ENCODE measurements around the gene CDX2. TPM values are rescaled to one million over a fixed set of nuclear protein-coding genes. Genes with fewer than 3 reads are reported as not detected.

Gene CDX2
- total RNA-seq, 1 experiment from 2014 or later, result not detected

DNA sequence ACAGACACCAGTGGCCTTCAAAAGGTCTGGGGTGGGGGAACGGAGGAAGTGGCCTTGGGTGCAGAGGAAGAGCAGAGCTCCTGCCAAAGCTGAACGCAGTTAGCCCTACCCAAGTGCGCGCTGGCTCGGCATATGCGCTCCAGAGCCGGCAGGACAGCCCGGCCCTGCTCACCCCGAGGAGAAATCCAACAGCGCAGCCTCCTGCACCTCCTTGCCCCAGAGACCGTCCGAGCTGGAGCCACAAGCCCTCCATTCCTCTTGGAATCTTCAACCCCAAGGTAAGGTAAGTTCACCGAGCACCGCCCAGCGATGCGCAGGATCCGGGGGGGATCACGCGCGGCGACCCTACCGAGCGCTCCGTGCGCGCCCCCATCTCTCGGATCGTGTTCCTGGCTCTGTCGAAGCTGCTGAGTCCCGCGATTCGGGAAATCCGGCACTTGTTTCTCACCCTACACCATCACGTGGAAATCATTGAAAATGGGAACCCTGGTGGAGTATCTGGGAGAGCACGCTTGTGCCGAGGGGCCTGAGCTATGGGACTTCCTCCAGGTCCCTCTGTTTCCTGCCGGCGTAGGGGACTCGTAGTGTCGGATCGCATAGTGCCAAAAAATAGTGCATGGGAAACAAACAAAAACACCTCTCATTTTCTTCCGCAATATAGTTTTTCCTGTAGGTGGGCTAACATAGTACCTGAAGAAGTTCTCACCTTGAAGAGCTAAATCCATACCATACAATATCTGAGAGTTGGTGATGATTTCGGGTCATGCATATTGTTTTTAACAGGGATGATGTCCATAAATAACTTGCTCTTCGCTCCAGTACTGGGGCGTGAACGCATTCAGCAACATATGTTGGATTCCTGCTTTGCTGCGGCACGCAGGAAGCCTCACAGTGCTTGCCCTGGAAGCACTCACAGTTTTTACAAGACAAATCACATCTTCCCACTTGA is 40.0 kb downstream of the CDX2 start:
- DNase-seq (ENCODE audit: low read depth), result no peak

DNA sequence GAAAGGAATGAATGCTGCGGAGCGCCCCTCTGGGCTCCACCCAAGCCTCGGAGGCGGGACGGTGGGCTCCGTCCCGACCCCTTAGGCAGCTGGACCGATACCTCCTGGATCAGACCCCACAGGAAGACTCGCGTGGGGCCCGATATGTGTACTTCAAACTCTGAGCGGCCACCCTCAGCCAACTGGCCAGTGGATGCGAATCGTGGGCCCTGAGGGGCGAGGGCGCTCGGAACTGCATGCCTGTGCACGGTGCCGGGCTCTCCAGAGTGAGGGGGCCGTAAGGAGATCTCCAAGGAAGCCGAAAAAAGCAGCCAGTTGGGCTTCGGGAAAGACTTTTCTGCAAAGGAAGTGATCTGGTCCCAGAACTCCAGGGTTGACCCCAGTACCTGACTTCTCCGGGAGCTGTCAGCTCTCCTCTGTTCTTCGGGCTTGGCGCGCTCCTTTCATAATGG is 40.7 kb downstream of the CDX2 start:
- no peak for DNase-seq (ENCODE audit: low read depth)

DNA sequence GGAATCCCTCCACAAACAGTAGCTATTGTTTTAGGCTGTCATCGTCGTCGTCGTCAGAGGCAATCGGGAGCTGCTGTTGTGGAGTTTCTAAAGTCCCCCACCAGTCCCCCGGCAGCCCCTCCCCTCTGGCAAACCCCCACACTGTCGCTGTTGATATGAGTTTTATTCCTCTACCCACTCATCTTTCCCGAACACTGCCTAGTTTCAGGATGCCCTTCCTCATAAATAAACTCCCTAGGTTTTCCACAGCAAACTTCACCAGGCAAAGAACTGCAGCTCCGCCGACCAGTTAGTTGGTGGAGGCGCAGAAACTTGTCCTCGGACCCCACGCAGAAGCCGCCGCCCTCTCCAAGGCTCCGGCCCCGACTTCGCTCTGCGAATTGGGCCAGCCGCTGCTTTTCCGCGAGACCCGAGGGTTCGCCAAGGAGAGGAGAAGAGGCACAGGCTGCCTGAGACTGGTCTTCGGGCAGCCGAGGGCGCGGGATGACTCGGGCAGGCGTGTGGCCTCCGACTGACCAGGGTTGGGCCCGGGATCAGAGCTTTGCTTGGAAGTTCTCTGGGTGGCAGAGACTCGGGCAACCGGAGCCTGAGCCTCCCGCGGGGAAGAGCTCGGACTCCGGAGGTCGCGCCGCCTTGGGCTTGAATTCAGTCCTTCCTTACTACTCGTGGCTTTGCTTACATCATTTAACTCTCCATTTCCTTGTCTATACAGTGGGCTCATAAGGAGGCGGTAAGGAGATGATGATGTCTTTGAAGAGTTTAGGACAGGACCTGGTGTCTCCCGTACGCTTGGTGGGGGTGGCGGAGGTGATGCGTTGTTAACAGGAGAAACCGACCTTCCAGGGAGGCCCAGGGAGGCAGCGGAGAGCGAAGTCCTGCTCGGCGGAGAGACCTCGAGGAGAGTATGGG is 41.4 kb downstream of the CDX2 start:
- DNase-seq (ENCODE audit: low read depth), result no peak

DNA sequence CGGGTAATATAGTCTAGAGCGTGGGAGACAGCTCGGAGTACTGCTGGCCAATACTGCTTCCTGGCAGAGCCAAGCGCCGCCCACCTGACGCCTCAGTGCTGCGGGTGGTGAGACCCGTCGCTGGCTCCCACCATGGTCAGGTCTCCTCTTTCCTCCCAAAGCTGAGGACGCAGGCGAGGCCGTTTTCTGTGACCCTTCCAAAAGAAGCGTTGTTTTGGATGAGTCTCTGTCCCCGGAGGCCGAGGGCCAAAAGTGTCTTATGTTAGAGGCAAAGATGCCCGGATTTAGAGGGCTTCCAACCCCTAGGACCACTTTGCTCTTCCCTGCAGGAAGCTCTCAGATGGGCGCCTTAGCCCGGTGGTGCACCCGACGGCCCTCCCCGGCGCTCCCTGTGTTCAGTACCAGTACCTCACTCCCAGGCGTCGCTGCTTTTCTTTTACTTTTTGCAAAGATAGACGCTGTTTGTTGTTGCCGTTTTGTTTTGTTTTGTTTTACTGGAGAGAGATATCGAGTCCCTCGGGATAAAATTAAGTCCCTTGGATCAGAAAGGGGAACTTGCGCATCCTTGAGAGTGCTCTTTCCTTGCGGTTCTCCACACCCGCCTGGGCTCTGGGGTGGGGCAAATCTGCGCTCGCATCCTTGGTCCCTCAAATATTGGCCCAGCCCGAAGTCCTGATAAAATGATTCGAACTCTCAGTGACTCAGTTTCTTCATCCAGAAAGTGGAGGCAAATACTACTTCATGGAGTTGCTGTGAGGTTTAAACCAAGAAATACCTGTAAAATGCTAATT is 42.3 kb downstream of the CDX2 start:
- no peak for DNase-seq (ENCODE audit: low read depth)

DNA sequence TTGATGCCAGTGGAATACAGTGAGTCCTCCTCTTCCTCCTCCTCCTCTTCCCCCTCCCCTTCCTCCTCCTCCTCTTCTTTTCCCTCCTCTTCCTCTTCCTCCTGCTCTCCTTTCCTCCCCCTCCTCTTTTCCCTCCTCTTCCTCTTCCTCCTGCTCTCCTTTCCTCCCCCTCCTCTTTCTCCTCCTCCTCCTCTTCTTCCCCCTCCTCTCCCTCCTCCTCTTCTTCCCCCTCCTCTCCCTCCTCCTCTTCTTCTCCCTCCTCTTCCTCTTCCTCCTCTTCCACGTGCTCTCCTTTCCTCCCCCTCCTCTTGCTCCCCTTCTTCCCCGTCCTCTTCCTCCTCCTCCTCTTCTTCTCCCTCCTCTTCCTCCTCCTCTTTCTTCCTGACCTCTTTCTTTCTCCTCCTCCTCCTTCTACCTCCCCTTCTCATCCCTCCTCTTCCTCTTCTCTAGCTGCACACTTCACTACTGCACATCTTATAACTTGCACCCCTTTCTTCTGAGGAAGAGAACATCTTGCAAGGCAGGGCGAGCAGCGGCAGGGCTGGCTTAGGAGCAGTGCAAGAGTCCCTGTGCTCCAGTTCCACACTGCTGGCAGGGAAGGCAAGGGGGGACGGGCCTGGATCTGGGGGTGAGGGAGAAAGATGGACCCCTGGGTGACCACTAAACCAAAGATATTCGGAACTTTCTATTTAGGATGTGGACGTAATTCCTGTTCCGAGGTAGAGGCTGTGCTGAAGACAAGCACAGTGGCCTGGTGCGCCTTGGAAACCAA is 43.7 kb downstream of the CDX2 start:
- no peak for DNase-seq (ENCODE audit: low read depth)

DNA sequence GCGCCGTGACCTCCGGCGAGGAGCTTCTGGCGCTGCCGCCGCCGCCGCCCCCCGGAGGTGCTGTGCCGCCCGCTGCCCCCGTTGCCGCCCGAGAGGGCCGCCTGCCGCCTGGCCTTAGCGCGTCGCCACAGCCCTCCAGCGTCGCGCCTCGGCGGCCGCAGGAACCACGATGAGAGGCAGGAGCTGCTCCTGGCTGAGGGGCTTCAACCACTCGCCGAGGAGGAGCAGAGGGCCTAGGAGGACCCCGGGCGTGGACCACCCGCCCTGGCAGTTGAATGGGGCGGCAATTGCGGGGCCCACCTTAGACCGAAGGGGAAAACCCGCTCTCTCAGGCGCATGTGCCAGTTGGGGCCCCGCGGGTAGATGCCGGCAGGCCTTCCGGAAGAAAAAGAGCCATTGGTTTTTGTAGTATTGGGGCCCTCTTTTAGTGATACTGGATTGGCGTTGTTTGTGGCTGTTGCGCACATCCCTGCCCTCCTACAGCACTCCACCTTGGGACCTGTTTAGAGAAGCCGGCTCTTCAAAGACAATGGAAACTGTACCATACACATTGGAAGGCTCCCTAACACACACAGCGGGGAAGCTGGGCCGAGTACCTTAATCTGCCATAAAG is 44.5 kb downstream of the CDX2 start:
- no peak for DNase-seq (ENCODE audit: low read depth)

DNA sequence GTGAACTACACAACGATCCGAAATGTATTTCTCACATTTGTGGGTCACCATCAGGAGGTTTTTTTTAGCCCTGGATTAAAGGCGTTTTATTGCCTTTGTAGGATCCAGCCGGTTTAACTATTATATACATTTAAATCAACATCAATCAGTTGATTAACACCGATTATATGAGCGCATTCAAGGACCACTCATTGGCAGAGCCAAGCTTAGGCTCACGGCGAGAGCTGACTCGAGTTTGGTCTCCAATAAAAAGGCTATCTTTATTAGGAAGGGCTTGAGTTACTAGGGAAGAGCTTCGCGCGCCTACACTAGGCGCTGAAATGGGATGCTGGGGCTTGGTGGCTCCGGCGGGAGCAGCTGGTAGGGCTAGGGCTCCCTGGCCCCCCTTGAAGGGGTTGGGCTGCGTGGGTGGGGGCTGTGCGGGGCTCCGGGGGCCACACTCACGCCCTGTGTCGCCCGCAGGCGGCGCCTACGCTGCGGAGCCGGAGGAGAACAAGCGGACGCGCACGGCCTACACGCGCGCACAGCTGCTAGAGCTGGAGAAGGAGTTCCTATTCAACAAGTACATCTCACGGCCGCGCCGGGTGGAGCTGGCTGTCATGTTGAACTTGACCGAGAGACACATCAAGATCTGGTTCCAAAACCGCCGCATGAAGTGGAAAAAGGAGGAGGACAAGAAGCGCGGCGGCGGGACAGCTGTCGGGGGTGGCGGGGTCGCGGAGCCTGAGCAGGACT is 45.2 kb downstream of the CDX2 start:
- peak; percentile 3 for DNase-seq (ENCODE audit: low read depth)

DNA sequence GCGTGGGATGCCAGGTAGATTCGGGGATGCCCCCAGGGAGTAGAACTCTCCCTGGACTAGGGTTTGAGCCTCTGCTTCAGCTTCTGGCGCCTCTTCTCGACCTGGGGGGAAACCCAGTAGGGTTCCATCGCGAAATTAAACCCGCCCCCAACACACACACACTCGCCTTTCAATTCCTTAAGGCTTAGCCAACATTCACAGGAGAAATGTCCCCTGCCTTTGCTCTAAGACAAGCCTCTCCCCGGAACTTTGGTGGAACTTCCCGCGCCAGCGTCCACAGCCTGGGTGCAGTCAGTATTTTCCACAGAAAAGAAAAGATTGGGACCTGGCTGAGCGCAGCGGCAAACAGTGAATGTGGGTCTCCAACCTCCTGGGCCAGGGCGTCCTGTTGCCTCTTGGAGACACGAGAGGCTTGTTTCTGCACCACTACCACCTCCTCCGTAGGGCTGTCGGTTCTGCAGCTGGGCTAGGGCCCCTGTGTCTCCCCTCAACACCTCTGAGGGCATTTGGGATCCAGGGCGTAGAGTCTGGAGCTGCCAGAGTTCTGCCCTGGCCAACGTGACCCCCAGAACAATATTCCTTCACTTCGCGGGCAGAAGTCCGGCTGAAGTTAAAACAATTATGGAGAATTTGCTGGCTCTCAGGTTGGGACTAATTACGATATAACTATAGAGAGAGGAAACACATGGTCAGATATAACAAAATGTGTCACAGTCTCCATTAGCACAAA is 46.1 kb downstream of the CDX2 start:
- DNase-seq (ENCODE audit: low read depth), result no peak

DNA sequence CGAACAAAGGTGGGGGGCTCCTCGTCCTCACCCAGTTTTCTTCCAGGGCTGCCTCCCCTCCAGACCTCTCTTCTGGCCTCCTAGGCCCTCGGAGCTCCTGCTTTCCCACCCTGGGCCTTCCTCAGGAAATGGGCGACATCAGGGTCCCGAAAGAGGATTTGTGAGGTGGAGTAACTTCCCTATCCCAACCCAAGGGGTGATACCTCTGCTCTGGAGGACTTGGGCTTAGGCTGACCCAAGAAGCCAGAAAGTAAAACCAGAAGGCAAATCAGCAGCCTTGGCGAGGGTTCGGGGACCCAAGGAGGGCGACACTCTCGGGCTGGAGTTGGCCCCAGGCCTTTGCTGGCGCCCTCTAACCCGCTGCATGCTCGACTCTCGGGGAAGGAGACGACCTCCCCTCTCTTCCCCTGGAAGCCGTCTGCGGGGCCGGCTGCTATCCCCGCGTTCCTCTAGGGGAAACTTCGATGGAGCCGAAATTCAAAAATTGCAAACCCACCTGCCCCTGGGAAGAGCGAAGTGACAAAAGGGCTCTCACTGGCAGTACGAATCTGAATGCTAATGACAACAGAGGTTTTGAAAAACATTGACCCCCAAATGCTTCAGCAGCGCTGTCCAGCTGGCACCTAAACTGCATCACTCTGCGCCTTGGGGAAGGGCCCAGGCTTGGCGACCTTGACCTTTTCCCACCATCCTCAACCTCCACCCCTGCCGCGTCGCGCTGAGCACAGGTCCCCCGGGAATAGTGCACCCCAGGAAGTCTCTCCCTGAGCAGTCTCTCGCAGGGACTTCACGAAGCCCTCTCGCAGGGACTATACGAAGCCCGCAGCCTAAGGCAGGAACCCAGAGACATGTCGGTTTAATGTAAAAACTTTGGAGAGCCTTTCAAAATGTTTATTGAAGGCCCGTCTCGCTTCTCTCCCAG is 46.9 kb downstream of the CDX2 start:
- no peak for DNase-seq (ENCODE audit: low read depth)

DNA sequence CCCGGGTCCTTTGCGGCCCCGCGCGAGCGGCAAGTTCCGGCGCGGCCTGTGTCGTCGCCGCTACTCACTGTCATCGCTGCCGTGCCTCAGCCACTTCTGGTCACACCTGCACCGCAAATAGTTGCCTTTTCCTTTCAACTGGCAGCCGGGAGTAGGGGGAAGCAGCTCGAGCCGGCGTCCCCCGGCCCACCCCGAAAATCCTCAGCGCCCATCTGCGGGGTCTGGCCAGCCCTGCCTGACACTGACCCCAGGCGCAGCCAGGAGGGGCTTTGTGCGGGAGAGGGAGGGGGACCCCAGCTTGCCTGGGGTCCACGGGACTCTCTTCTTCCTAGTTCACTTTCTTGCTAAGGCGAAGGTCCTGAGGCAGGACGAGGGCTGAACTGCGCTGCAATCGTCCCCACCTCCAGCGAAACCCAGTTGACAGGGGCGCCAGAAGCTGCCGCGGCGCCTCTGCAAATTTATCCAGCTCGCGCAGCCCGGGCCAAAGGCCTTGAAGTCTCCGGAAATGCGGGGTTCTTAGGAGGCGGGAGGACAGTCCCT is 47.6 kb downstream of the CDX2 start:
- DNase-seq (ENCODE audit: low read depth), result no peak

DNA sequence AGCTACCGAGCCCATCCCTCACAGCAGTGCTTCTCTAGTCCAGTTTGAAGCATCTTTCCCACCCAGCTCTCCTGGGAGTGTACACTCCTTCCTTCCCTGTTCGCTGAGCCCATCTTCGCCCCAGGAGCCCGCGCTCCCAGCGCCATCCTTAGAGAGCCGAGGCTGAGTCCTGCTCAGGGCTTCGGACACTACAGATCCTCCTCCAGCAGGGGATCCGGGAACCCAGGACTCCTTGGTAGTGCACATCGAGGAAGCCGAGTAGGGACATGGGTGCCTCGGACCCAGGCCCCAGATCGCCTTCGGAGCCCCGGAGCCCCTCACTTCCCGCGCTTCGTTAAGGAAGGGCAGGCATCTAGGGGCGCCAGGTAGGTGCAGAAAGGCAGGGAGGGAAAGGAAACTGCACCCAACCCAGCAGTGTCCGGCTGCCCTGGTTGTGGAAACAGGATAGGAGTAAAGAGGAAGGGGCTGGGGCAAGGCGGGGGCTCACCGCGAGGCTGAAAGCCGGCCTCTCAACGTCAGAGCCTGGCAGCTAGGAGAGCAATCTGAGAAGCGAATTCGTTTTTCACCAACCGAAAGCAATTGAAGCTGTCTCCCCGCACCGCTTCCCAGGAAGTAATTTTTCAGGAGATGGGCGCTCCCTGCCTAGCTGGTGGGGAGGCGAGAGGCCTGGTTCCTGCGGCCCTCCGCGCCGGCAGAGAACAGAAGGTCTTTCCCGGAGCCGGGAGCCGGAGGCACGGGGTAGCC is 48.3 kb downstream of the CDX2 start:
- DNase-seq (ENCODE audit: low read depth), result no peak

DNA sequence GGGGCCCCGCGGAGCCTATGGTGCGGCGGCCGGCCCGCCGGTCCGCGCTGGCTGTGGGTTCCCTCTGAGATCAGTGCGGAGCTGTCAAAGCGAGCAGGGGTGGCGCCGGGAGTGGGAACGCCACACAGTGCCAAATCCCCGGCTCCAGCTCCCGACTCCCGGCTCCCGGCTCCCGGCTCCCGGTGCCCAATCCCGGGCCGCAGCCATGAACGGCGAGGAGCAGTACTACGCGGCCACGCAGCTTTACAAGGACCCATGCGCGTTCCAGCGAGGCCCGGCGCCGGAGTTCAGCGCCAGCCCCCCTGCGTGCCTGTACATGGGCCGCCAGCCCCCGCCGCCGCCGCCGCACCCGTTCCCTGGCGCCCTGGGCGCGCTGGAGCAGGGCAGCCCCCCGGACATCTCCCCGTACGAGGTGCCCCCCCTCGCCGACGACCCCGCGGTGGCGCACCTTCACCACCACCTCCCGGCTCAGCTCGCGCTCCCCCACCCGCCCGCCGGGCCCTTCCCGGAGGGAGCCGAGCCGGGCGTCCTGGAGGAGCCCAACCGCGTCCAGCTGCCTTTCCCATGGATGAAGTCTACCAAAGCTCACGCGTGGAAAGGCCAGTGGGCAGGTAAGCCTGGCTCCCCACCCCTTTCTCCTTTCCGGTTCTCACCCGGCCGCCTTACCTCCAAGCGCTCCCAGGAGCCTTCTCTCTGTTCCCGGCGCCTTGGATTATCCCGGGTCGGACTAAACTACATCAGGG is 49.0 kb downstream of the CDX2 start, which contains the start of gene PDX1:
Gene PDX1, plus strand, starts transcription at position 67 of the 743 bp plus-strand sequence. Its CDS starts 139 bp downstream, at position 206.
- no peak for DNase-seq (ENCODE audit: low read depth)

DNA sequence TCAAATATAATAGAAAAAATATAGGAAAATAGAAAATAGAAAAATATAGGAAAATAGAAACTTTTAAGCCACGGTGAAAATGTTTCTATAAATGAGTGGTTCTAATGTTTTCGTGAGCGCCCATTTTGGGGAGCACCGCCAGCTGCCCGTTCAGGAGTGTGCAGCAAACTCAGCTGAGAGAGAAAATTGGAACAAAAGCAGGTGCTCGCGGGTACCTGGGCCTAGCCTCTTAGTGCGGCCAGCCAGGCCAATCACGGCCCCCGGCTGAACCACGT is 49.5 kb downstream of the CDX2 start:
- no peak for DNase-seq (ENCODE audit: low read depth)

DNA sequence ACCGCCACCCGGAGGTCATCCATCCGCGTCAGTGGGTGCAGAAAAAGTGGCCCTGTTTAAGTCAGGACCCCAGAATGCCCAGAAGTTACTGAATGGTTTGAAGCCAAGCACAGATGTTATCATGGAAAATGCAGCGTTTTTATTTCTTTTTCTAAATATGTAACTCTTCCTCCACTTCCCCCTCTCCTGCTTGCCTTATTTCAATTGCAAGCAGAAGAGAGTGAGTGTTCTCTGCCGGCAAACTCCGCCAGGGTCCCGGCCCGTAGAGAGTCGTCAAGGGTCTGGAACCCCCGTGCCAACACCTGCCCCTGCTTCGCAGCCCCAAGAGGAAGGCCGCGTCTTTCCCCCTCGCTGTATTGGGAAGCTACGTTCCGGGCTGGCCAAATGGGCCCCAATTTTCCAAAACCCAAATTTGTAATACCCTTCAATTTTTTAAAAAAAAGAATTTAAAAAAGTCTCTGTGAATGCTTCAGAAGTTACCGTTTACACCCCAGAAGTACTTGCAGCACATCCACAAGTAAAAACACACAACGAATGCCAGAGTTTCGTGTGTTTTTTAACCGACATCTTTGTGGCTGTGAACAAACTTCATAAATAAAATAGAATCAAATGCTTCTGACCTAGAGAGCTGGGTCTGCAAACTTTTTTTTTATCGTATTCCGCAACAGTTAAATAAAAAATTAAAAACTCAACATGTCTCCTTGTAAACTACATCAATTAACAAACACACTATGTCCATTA is 50.0 kb downstream of the CDX2 start:
- no peak for DNase-seq (ENCODE audit: low read depth)

DNA sequence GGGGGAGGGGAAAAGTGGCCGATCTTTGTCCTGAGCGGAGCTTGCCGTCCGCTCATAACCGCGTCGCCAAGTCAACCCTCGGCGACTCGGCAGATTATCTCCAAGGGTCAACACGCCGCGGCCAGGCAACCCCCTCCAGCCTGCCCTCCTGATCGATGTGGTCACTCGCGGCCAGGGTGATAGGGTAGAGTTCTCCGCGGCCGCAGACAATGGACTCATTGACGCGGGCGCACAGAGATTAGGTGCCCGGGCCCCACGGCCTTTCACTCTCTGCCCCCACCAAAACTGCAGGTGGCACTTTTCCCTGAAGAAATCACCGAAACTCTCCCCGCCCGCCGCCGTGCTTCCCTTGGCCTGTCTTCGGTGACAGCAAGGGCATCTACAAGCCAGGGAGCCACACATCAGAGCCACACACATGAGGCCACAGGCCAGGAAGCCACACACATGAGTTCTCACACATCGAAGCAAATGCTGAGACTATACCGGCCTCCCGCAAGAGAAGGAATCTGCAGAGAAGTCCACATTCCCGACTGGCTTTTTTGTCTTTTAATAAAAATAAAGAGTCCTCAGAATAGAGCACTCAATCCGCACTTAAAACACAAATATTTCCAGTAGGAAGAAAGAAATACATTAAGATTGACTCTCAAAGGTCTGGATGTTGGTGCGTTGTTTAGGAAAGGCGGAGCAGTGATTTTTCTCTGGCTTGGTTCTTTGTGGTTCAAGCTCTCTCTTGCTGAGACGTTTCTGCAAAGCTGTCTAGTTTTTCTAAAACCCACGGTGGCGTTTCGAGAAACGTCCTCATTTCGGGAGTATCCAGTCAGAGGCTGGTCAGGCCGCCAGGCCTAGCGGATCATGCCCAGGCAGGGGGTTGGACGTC is 50.8 kb downstream of the CDX2 start:
- DNase-seq (ENCODE audit: low read depth), result no peak
